ENCODE results near the gene C1orf50.
"Not testable (repeated sequence)": the region's sequence is repeated elsewhere in the genome, so short reads cannot be mapped to it uniquely, and the experiment has no call there.

The C1orf50 gene

DNA sequence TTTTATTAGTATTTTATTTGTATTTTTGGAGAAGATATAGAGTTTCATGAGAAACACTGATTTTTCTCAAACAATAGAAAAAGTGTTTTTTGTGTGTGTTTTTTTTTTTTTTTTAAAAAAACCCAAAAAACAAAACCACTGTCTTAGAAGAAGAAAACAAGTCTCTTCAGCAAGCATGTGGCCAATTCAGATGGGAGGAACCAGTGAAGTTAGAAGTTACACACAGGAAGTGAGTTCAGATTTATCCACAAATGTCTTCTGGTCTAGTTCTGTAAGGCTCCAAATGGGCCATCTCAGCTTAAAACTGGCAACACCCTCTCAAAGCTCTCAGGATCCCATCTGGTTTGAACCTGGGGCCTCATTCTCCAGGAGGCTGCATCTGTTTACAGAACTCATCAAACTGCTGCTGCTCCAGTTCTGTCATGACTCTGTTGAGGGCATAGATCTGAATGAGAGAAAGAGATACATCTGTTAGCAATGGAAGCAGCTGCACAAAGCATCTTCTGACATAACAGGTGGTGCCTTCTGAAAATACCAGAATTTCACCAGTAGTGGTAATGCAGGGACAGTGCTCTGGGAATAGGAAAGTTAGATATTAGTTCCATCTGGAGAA lies 40.1 kb downstream of the C1orf50 start:
- no peak for DNase-seq

DNA sequence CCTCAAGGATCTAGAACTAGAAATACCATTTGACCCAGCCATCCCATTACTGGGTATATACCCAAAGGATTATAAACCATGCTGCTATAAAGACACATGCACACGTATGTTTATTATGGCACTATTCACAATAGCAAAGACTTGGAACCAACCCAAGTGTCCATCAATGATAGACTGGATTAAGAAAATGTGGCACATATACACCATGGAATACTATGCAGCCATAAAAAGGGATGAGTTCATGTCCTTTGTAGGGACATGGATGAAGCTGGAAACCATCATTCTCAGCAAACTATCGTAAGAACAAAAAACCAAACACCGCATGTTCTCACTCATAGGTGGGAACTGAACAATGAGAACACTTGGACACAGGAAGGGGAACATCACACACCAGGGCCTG lies 47.8 kb downstream of the C1orf50 start:
- not testable (repeated sequence) for DNase-seq

DNA sequence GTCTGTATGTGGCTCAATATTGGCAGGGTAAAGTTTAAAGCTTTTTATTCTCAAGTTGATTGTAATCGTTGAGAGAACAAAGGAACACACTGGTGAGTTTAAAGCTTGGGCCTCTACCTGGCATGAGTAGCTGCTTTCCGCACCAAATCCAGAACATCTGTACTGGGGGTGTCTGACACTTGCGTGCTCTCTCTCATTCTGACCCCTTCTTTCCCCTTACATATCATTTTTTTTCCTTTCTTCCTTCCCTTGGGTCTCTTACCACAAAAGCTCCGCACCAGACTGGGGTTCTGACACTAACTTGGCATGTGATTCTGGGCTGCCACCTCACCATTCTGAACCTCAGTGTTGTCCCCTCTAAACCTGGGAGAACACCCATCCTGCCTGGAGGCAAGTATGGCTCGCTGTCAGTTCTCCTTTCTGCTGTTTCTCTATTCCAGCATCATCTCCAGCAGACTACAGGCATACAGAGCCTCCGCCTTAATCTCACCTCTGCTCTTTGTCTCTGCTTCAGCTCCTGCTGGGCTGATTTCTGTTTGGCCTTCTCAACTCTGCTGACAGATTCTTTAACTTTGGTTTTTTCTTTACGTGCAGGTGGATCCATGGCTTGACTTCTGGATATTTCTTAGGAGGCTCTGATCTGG lies 49.0 kb downstream of the C1orf50 start:
- no peak for DNase-seq

- DNase-seq: peak; percentile 80 to 86
Measured at GRCh38 chr1:42816585-42817439, 49.8 kb downstream of the C1orf50 start, which contains the start of the genes ERMAP and SVBP. Gene ERMAP, plus strand, starts transcription at chr1:42817122. Its CDS starts 13,327 bp downstream, at chr1:42830449. Gene SVBP, minus strand, starts transcription at chr1:42817397. Its CDS starts 853 bp downstream, at chr1:42816544.

- DNase-seq: no peak
Measured at GRCh38 chr1:42817440-42817767, 50.4 kb downstream of the C1orf50 start.

GRCh38 chr1:42817976-42818375 lies 50.9 kb downstream of the C1orf50 start:
- no peak for DNase-seq

DNA sequence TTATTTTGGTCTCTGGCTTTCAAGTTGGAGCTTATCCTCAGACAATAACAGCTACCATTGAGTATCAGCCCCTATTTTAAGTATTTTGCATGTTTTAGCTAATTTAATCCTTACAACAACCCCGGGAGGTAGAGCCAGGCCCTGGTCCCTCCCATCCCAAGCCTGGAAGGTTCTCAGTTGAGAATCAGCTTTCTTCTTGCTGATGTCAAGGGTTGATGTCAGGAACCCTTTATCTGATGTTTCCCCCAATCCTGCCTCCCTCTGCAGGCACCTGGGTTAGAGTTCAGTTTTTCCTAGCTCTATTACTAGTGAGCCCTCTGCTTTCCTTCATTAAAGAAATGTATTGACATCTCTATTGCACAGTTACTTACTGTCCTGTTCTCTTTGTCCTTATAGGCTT lies 53.8 kb downstream of the C1orf50 start:
- no peak for DNase-seq

DNA sequence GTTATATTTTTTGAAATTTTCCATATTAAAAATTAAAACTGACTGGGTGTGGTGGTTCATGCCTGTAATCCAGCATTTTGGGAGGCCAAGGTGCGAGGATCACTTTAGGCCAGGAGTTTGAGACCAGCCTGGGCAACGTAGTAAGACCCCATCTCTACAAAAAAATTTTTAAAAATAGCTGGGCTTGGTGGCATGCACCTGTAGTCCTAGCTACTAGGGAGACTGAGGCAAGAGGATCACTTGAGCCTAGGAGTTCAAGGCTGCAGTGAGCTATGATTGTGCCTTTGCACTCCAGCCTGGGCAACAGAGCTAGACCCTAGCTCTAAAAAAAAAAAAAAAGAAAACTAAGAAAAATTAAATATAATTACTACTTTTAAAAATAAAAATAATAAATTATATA lies 54.6 kb downstream of the C1orf50 start:
- DNase-seq: no peak

DNA sequence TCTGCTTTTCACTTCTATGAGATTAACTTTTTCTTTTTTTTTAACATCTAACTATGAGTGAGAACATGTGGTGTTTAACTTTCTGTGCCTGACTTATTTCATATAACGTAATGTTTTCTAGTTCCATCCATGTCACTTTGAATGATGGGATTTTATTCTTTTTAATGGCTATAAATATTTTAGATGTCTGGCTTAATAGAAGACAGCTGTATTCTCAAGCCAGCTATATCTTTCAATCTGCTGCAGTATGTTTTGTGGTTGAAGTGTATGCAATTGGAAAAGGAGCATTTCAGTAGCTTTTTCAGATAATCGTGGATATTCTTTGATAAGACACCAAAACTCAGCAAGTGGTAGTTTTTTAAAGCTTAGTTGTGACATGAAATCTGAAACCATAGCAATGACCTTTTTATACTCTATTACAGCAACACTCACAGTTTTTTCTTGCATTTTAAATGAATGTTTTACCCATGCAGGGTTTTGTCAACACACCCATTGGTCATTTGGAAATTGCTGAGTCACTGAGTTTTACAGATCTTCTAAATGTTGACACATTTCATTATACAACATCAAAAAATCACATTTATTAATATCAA lies 55.8 kb downstream of the C1orf50 start:
- no peak for DNase-seq

GRCh38 chr1:42824481-42825035 lies 57.5 kb downstream of the C1orf50 start:
- no peak for DNase-seq

DNA sequence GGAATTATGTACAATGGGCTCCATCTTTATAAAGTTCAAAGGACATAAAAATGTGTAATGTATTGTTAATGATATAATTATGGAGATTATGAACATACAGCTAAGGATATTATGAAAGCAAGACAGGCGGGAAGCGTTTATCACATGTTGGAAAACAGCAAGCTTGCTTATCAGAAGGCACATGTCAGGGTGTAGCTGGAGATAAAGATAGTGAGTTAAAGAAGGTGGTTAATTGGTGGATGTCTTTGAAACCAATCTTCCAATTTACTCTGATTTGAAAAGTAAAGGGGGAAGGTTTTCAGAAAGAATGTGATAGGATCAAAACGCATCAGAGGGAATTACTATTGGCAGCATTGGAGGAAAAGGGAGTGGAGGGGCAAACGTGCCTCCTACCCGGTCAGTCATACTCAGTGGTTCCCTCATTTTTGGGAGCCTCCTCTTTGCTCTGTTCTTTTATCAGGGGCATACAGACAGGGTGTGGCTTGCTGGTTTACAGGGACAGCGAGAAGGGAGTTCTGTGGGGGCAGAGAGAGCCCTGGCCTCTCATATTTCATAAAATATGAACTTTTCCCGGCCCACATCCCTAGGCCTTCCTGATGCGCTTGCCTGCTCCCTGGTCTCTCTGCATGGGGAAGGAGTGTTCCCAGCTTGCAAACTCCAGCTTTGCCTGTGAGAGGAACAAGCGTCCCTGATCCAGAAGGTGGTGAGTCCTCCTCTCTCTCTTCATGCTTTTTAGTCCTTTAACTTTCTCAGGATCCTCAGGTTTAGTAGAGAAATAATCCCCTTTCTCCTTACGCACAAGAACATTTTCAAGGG lies 58.2 kb downstream of the C1orf50 start:
- DNase-seq: no peak
